GM19035 (cell line): Measurements from ENCODE around the gene OR13C2.
"Not testable (repeated sequence)": the region's sequence is repeated elsewhere in the genome, so short reads cannot be mapped to it uniquely, and the experiment has no call there.

Experiments used
- ATAC-seq: cut with Tn5 transposase; IDR thresholded peaks from one replicate; pipeline ENCODE4 v1.9.1; 2021; ENCODE audit not compliant: unreplicated experiment

The OR13C2 gene, protein sequence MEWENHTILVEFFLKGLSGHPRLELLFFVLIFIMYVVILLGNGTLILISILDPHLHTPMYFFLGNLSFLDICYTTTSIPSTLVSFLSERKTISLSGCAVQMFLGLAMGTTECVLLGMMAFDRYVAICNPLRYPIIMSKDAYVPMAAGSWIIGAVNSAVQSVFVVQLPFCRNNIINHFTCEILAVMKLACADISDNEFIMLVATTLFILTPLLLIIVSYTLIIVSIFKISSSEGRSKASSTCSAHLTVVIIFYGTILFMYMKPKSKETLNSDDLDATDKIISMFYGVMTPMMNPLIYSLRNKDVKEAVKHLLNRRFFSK

DNA sequence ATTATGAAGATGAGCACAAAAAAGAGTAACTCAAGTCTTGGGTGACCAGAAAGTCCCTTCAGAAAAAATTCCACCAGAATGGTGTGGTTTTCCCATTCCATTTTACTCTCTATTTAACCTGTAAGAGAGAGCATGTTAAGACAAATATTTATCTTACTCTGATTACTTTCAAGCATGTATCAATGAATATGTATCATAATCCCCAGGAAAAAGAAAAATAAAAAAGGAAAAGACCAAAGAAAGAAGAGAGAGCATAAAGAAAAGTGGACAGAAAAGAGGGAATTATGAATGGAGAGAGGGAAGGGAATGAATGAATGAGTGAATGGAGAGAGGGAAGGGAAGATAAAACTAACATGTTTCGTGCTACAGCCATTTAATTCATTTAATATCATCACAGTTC lies at the start of gene OR13C2:
TSS of gene OR13C2 (minus strand) at position 101 of the 400 bp plus-strand sequence. CDS start at position 101, 0 bp downstream.
- not testable (repeated sequence) for ATAC-seq

DNA sequence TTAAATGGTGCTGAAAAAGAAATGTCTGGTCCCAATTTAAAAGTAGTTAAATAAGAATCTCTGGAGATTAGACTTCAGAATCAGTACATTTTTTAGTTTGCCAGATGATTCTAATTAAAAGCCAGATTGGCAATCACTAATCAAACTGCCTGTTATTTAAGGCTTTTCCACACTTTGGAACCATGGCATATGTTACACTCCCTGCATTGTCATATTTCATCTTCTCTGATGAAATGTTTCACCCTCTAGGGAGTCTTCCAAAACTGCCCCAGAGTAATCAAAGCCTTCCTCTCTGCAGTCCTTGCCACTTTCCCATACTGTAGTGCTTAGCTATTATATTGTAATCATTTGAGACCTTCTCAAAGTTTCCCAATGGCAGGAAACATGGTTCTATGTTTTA lies 30.0 kb upstream of the OR13C2 start:
- no peak for ATAC-seq

DNA sequence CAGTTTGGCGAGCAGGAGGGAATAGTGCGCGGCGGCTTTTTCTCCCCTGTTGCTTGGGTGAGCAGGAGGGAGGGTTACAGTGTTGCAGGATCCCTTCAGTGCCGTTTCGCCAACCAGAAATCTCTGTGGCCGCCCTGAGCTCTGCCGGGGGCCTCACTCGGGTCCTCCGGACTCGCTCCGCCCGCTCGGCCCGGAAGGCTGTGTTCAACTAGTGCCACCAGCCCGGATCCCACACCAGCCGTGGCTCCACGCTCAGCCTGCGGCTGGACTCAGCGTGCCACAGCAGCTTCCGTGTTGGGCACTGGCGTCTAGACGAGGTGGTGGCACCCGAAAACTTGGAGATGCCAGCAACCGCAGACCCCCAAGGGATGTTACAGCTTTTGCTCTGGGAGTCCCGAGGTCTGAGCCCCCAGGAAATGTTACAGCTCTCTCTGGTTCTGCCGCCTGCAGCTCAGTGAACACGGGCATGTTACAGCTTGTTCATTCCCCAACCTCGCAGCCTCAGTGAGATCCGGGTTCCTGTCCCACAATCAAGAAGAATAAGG lies 28.6 kb upstream of the OR13C2 start:
- no peak for ATAC-seq

DNA sequence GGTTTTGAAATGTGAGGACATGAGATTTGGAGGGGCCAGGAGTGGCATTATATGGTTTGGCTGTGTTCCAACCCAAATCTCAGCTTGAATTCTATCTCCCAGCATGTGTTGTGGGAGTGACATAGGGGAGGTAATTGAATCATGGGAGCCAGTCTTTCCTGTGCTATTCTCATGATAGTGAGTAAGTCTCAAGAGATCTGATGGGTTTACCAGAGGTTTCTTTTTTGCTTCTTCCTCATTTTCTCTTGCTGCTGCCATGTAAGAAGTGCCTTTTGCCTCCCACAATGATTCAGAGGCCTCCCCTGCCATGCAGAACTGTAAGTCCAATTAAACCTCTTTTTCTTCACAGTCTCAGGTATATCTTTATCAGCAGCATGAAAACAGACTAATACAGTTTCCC lies 20.5 kb upstream of the OR13C2 start:
- not testable (repeated sequence) for ATAC-seq

DNA sequence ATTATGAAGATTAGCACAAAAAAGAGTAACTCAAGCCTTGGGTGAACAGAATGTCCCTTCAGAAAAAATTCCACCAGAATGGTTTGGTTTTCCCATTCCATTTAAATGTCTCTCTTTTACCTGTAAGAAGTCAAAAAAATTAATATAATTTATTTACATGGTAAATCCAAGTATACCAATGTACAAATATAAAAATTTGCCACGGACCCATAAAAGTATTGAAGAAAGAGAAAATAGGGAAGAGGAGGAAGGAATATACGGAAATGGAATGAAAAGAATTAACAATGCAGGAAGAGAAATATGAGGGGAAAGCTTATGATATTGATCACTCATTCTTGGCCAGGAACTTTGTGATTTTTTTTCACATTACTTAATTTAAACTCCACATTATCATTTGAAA lies 12.7 kb upstream of the OR13C2 start, which contains the start of gene OR13C9:
TSS of gene OR13C9 (minus strand) at position 101 of the 400 bp plus-strand sequence. CDS start at position 101, 0 bp downstream.
- no peak for ATAC-seq

DNA sequence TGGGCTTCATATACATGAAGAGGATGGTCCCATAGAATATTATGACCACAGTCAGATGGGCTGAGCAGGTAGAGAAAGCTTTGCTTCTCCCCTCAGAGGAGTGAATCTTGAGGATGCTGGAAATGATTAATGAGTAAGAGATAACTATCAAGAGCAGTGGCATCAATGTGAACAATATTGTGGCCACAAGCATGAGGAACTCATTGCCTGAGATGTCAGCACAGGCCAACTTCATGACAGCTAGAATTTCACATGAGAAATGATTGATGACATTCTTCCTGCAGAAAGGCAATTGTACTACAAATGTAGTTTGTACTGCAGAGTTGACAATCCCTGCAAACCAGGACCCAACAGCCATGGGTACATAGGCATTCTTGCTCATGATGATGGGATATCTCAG lies 12.0 kb upstream of the OR13C2 start:
- no peak for ATAC-seq

DNA sequence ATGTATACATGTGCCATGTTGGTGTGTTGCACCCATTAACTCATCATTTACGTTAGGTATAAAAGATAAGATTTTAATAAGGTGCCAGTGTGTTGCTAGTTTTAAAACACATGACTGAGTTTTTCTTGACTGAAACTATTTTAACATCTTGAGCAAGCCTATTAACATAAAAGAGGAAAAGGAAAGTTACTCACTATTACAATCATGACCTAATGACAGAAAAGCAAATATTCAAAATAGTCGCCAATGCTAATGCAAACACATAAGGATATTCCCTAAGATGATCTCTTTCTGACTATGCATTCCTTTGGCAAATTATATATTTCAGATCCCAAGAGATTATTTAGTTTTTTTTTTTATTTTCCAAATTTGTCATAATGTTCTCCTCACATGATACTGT lies 5.8 kb upstream of the OR13C2 start:
- ATAC-seq, result no peak

DNA sequence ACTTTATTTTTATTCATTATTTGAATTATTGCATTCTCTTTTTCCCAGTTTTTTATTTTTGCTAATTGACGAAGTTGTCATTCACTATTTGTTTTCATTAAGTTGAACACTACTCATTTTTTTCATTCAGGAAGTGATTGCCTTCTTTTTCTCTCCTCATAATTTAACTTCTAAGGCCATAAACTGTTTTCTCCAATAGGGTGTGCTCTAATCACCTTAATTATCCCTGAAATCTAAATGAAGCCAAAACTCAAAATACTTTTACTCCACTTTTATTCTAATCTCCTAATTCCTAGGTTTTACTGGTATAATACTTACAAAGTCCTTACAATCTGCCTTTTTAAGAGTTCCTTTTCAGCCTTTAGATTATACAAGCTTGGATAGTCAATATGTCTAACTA lies 2.9 kb upstream of the OR13C2 start:
- ATAC-seq, result no peak

DNA sequence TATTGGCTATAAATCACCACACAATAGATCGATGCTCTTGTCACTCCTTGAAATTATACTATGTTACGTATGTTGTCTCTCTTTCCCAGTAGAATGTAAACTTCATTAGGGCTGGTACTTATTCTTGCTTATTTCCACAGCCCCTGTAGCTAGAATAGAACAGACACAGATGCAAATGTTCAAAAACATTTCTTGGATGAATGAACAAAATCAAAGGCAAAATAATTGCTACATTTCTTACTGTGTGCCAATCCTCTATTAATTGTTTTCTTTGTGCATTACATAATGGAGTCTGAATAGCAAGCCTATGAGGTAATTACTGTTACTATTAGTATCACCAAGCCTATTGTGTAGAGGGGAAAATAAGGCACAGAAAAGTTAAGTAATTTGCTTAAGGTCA lies 725 bp upstream of the OR13C2 start:
- ATAC-seq, result no peak

DNA sequence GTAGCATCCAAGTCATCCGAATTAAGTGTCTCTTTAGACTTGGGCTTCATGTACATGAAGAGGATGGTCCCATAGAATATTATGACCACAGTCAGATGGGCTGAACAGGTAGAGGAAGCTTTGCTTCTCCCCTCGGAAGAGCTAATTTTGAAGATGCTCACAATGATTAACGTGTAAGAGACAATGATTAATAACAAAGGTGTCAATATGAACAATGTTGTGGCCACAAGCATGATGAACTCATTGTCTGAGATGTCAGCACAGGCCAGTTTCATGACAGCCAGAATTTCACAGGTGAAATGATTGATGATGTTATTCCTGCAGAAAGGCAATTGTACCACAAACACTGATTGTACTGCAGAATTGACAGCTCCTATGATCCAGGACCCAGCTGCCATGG lies 626 bp downstream of the OR13C2 start:
- ATAC-seq, result no peak

DNA sequence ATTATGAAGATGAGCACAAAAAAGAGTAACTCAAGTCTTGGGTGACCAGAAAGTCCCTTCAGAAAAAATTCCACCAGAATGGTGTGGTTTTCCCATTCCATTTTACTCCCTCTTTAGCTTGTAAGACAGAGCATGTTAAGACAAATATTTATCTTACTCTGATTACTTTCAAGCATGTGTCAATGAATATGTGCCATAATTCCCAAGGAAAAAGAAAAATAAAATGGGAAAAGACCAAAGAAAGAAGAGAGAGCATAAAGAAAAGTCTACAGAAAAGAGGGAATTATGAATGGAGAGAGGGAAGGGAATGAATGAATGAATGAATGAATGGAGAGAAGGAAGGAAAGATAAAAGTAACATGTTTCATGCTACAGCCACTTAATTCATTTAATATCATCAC lies 6.1 kb downstream of the OR13C2 start, which contains the start of gene OR13C5:
TSS of gene OR13C5 (minus strand) at position 101 of the 400 bp plus-strand sequence. CDS start at position 101, 0 bp downstream.
- not testable (repeated sequence) for ATAC-seq

DNA sequence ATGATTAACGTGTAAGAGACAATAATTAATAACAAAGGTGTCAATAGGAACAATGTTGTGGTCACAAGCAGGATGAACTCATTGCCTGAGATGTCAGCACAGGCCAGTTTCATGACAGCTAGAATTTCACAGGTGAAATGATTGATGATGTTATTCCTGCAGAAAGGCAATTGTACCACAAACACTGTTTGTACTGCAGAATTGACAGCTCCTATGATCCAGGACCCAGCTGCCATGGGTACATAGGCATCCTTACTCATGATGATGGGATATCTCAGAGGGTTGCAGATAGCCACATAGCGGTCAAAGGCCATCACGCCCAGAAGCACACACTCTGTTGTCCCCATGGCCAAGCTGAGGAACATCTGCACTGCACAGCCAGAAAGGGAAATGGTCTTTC lies 6.7 kb downstream of the OR13C2 start:
- not testable (repeated sequence) for ATAC-seq

DNA sequence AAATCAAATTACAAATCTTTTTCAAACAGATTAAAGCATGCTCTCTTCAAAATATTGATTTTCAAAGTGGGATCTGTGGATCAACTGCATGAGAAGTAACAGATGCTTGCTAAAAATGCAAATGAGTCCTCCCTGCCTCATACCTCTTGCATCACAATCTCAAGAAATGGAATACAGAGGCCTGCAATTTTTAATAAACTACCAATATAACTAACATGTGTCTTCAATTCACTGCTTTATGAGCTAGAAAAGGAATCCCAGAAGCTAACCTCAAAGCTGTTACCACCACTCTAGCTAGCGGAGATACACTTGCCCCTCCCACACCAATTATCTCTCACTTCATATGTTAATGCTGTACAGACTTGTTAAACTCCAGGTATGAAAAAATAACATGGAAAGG lies 15.8 kb downstream of the OR13C2 start:
- ATAC-seq, result no peak

DNA sequence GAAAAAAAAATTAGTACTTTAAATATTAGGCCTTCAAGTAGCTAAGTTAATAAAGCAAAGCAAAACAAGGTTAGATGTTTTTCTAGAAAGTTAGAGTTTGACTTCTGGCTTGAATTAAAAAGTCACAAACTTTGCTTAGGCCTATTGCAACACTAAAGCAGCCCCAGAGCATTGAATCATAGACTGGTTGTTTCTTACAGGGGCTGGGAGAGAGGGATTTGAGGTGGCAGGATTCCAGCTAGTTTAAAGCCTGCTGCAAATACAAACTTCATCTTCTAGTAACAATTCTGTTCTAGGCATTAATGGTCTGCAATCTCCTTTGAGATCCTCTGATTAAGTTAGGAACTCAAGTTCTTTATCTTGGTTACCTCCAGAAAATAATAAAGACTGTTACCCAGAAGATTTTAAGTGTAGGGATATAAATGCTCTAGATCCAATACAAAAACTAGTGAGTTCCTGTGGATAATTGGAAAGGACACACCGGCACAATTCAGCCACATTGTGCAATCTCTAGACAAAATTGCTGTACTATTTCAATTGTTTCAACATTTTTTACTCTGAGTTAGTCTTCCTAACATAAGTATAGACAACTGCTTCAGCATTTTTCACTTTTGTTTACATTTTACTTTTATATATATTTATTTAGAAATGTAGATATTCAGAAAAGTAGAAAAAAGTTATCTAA lies 18.8 kb downstream of the OR13C2 start:
- no peak for ATAC-seq

DNA sequence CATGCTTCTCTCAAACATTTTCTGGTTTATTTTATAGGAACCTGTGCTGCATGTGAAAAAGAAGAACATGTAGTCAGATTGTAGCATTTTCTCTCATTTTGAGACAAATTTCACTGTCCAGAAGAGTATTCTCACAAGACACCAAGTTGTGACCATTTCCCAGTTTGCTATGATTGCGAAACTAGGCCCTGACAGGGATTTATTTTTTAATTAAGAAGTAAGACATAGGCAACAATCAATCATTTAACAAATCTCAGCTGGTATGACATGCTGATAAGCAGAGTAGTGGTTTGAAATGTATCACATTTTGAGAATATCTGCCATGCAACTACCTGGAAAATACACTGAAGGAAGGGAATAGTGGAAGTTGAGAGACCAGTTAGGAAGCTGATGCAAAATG lies 24.9 kb downstream of the OR13C2 start:
- no peak for ATAC-seq

DNA sequence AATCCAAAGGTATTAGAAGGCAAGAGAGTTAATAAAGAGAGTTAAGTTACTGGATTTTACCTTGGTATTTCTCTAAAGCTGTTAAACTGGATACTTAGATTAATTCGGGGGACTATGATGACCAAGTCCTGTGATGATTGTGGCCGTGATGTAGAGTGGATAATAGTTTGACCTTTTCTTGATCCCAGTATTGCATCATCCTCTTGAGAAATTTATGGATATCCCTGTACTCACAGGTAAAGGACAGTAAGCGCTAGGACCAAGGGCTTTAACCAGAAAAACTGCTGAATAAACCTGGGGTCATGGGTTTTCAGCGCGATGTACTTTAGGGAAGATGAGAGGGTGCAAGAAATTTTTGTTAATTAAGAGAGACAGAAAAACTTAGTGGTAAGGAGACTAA lies 28.2 kb downstream of the OR13C2 start:
- no peak for ATAC-seq

DNA sequence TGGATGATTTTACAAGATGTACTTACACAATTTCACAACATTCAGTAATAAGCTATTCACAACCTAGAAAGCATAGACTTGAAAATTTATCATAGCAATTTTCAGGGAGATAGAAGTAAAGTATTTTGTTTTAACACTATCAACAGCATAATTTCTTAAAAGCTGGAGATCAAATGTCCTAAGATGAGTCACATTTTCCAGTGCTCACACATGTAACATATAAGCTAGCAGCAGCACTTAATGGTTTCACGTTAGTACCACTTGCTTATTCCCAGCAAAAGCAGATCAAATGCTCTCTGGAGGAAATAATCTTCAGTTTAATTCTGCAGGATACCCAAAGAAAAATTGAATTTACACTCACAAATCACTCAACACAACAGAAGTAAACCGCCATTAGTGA lies 30.0 kb downstream of the OR13C2 start:
- ATAC-seq, result no peak

DNA sequence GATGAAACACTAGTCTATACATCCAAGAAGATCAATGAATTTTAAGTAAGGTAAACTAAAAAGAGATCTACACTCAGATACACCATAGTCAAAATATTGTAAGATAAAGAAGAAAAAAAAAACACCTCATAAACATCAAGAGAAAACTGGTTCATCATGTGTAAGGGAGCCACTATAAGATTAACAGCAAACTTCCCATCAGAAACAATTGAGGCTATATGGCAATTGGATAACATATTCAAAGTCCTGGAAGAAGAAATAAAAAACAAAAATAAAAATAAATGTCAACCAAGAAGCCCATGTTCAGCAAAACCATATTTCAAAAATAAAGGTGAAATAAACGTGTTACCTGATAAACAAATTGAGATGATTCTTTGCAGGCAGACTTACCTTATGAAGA lies 32.8 kb downstream of the OR13C2 start:
- ATAC-seq, result no peak

DNA sequence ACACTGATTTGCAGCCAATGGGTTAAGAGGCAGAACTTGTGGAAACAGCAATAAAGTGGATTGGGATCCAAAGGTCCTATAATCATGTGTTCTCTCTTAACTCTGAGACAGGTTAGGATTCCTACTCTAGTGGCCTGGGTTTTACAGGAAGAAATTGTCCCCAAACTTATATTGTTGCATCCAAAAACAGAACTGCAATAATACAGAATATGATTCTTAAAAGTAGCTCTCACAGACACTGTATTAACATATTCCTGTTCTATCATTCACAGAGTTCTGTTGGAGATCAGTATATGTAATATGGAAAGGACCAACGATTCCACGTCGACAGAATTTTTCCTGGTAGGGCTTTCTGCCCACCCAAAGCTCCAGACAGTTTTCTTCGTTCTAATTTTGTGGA lies 36.6 kb downstream of the OR13C2 start, which contains the start of gene OR13C8:
TSS of gene OR13C8 (plus strand) at position 301 of the 400 bp plus-strand sequence. CDS start at position 301, 0 bp downstream.
- no peak for ATAC-seq

DNA sequence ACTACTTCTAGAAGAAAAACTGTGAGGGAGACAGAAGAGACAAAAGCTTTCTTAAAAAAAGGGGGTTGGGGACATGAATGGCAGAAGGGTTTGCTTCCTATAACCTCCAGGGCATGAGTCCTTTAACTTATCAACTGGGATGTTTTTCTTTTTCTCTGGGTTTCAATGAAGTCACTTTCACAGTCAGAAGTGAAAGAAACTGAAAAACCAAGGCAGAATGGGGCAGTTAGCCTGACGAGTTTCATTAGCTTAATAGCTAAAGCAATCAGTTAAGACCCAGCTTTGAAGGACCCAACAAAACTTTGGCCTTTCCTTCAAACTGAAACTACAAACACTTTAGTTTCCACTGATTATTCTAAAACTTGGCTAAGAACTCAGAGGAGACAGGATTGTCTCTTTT lies 41.1 kb downstream of the OR13C2 start:
- no peak for ATAC-seq

DNA sequence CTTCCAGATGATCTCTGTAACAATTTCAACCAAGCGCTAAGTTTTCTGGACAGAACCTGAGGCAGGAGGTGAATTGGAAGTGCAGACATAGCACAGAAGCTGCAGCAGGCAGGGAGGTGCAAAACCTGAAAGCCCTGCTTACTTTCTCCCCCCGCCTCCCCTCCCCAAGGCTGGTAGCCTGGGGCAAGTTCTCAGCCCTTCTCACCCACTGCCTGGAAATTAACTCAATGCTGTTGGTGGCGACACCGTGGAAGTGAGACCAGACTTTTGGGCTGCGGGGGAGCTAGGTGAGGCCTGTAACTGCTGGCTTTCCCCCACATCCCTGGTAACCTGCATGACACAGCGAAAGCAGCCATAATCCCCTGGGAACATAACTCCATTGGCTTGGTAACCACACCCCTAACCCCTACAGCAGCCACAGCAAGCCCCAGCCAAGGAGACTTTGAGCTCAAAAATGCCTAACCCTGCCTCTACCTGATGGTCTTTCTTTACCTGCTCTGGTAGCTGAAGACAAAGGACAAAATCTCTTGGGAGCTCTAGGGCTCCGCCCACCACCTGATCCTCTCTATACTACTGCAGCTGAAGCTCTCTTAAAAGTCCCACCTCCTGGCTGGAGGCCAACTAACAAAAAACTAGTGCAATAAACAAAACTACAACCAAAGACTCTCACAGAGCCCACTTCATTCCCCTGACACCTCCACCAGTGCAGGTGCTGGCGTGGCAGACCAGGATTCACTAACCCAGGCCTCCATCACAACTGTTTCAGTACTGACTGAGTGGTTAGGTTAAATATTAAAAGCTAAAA lies 48.4 kb downstream of the OR13C2 start:
- no peak for ATAC-seq
